ENCODE data around the gene CTNNA3. TPM values are rescaled to one million over a fixed set of nuclear protein-coding genes. Genes with fewer than 3 reads are reported as not detected.

Gene CTNNA3
- total and polyA plus RNA-seq, 10 donors: 0.03 to 2.4 (median 0.76) TPM; not detected in 1

DNA sequence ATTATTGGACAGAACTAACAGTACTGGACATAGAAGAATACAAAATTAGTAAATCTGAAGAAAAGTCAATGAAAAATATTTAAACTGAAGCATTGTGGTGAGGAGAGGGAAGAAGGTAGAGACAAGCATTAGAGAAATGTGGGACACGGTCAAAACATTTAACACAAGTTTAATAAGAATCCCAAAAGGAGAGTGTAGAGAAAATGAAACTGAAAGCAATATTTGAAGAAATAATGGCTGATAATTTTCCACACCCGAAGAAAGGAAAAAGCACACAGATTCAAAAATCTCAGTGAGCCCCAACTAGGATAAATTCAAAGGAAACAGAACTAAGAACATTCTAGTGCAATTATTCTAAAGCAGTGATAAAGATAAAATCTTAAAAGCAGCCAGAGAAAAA lies 896.5 kb downstream of the CTNNA3 start:
- H3K27me3 ChIP-seq (replicated peaks in 1 of 7): no peaks in the 10 kb centered on the region
- 62 to 80% (median 69%) methylated on average over 2 of the region's 2 CpGs for WGBS, 5 donors
- H3K36me3 ChIP-seq: no peaks in the 10 kb centered on the region
- no peaks in the 10 kb centered on the region for H3K4me1 ChIP-seq
- no peak for TF ChIP-seq POLR2AphosphoS5 (IDR thresholded peaks at IDR 0.05)
- TF ChIP-seq, protein P1, sequence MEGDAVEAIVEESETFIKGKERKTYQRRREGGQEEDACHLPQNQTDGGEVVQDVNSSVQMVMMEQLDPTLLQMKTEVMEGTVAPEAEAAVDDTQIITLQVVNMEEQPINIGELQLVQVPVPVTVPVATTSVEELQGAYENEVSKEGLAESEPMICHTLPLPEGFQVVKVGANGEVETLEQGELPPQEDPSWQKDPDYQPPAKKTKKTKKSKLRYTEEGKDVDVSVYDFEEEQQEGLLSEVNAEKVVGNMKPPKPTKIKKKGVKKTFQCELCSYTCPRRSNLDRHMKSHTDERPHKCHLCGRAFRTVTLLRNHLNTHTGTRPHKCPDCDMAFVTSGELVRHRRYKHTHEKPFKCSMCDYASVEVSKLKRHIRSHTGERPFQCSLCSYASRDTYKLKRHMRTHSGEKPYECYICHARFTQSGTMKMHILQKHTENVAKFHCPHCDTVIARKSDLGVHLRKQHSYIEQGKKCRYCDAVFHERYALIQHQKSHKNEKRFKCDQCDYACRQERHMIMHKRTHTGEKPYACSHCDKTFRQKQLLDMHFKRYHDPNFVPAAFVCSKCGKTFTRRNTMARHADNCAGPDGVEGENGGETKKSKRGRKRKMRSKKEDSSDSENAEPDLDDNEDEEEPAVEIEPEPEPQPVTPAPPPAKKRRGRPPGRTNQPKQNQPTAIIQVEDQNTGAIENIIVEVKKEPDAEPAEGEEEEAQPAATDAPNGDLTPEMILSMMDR (IDR thresholded peaks at IDR 0.05 in 8 of 11, conservative IDR thresholded peaks at IDR 0.05 in 3 of 11): no peak
- no peak for TF ChIP-seq POLR2A (IDR thresholded peaks at IDR 0.05)
- H3K27ac ChIP-seq: no peak overlapping the region
- no peaks in the 10 kb centered on the region for H3K9me3 ChIP-seq
- no peak for DNase-seq
- peak overlapping the region in 2 of 8 donors; percentile 18 to 31 for H3K4me3 ChIP-seq
- intact Hi-C loops (cut with DNase I; ENCODE audit: low total_unique reads): no loop called here

DNA sequence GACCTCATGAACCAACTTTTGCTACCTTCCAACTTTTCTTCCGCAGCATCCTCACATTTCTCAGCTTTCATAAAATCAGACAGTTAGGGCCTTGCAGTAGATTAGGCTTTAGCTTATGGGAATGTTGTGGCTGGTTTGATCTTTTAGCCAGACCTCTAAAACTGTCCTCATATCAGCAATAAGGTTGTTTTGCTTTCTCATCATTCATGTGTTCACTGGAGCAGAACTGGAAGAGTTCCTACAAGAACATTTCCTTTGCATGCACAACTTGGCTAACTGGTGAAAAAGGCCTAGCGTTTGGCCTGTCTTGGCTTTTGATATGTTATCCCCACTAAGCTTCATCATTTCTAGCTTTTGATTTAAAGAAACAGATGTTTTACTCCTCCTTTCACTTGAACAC lies 900.1 kb downstream of the CTNNA3 start:
- Histone ChIP-seq H3K27ac (no peak overlapping the region), H3K36me3 (no peaks in the 10 kb centered on the region), H3K27me3 (replicated peaks in 1 of 7) (no peaks in the 10 kb centered on the region), H3K4me1 (no peaks in the 10 kb centered on the region), H3K4me3 (no peak overlapping the region), H3K9me3 (no peaks in the 10 kb centered on the region)
- no peak for DNase-seq
- intact Hi-C loops (cut with DNase I; ENCODE audit: low total_unique reads): no loop called here
- 59 to 91% (median 85%) methylated on average over 2 of the region's 2 CpGs for WGBS, 5 donors
- no peak for TF ChIP-seq POLR2AphosphoS5 (IDR thresholded peaks at IDR 0.05)
- TF ChIP-seq POLR2A (IDR thresholded peaks at IDR 0.05): no peak
- TF ChIP-seq, protein P1 (IDR thresholded peaks at IDR 0.05 in 8 of 11, conservative IDR thresholded peaks at IDR 0.05 in 3 of 11): no peak

DNA sequence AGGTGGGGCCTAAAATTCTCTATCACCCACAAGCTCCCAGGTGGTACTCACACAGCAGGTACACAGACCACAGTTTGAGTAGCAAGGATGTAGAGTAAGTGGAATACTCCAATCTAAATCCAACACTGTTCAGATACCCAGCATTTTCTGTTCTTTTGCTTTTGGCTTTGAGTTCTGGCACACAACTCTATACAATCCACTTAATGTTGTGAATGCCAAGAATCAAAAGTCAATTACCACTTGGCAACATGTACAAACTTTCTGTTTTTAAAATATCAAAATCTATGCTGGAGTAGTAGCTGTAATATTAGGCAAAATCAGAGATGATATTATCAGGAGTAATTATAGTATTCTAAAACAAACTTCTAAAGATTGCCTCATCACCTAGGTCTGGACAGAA lies 903.6 kb downstream of the CTNNA3 start:
- H3K27me3 ChIP-seq (replicated peaks in 1 of 7): no peaks in the 10 kb centered on the region
- no peak overlapping the region for H3K27ac ChIP-seq
- TF ChIP-seq POLR2A (IDR thresholded peaks at IDR 0.05) (no peak), POLR2AphosphoS5 (IDR thresholded peaks at IDR 0.05) (no peak)
- TF ChIP-seq, protein P1 (IDR thresholded peaks at IDR 0.05 in 8 of 11, conservative IDR thresholded peaks at IDR 0.05 in 3 of 11): no peak
- intact Hi-C loops (cut with DNase I; ENCODE audit: low total_unique reads): no loop called here
- H3K36me3 ChIP-seq: no peaks in the 10 kb centered on the region
- no peak for DNase-seq
- H3K4me1 ChIP-seq: no peaks in the 10 kb centered on the region
- no peaks in the 10 kb centered on the region for H3K9me3 ChIP-seq
- H3K4me3 ChIP-seq: no peak overlapping the region

DNA sequence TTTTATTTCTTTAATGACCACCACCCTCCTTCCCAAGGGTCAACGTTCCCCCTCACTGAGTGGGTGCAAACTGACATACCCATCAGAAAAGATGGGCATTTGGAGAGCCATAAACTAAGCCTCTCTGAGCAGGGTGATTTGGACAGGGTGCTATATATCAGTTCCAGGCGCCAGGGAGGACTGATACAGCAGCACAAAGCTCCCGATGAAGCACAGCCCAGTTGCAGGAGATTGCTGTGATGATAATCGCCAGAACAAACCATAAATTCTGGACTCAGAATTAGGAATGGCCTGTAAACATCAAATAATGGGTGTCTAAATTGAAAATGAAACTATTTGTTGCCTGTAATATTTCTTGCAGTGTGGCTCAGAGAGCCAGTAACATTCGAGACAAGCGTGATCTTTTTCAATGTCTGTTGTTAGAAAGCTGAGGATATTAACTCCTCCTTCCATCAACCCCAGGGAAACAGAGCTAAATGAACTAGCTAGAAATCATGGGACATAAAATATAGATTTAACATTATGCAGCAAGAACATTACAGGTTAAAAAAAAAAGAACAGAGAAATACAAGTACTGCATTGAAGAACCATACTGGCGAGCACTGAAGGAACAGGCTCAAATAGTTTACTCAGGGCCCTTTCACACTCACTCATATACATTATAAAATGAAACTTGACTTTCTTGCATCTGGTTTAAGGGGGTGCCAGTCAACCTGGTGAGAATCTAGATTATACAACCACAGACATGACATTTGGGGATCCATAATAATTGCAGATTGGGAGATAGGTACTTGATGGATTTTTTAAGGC lies 907.6 kb downstream of the CTNNA3 start:
- DNase-seq: no peak
- H3K9me3 ChIP-seq: no peaks in the 10 kb centered on the region
- no peaks in the 10 kb centered on the region for H3K36me3 ChIP-seq
- H3K27me3 ChIP-seq (replicated peaks in 1 of 7): no peaks in the 10 kb centered on the region
- 53 to 77% (median 59%) methylated on average over 7 of the region's 7 CpGs for WGBS, 5 donors
- no peak for TF ChIP-seq POLR2AphosphoS5 (IDR thresholded peaks at IDR 0.05)
- TF ChIP-seq, protein P1 (IDR thresholded peaks at IDR 0.05 in 8 of 11, conservative IDR thresholded peaks at IDR 0.05 in 3 of 11): no peak
- TF ChIP-seq POLR2A (IDR thresholded peaks at IDR 0.05): no peak
- no peak overlapping the region for H3K4me3 ChIP-seq
- no peaks in the 10 kb centered on the region for H3K4me1 ChIP-seq
- intact Hi-C loops (cut with DNase I; ENCODE audit: low total_unique reads): no loop called here
- H3K27ac ChIP-seq: no peak overlapping the region

All from spleen (tissue), 11 donors.